HG03460 (cell line): Measurements from ENCODE around the gene TMCC1.
"Not testable (repeated sequence)": the region's sequence is repeated elsewhere in the genome, so short reads cannot be mapped to it uniquely, and the experiment has no call there.

Experiments
- ATAC-seq: cut with Tn5 transposase; IDR thresholded peaks from one replicate; pipeline ENCODE4 v1.9.1; 2021; ENCODE audit not compliant: unreplicated experiment

Gene TMCC1

DNA sequence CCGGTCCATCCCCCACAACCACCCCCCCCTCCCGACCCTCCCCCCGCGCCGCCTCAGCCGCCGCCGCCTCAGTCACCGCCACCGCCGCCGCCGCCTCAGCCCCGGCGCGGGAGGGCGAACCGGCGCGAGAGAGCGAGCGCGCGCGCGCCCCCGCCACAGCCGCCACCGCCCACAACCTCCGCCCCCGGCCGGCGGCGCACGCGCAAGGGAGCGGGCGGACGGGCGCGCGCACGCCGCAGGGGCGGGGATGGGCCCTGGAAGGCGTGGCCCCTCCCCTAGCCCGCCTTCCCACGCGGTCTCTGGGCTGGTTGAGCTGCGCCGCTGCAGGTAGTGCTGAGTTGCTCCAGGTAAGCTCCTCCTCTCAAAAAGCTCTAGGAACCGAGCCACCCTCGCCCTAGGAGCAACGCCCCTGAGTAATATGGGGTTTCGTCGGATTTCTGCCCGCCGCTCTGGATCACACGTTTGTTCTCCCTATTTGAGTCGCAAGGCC, at the start of gene TMCC1:
Gene TMCC1 (minus strand): TSS at position 131 of the 490 bp plus-strand sequence.
- ATAC-seq, result peak; percentile 70

DNA sequence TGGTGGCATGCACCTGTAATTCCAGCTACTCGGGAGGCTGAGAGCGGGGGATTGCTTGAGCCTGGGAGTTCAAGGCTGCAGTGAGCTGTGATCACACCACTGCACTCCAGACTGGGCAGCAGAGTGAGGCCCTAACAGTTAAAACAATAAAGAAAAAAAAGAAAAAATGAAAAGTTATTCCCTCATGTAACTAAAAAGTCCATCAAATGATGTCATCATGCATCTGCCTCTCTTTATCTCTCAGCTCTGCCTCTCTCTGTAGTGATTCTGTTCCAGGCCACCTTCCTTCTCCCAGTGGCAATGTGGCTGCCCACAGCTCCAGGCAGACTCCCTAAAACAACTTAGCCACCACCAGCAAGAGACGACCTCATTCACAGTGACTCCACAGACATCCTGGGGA, 49.5 kb upstream of the TMCC1 start:
- ATAC-seq, result no peak

DNA sequence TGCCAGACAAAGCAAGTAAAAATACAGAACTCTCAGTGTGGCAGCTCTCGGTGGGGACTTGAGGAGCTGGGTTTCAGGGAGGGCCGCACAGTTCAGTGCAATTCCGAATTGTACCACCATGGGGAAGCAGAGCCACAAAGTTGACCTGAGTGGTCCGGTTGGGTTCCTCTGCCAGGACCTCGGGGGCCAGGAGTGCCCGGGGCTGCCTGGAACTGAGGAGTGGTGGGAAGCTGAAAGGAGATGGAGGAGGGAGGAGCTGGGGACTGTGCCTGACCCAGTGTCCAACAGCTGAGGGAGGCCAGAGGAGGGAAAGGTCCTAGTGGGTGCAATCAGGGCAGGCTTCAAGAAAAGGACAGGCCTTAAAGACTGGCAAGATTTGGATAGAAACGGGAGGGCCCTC, 48.8 kb upstream of the TMCC1 start:
- ATAC-seq, result no peak

DNA sequence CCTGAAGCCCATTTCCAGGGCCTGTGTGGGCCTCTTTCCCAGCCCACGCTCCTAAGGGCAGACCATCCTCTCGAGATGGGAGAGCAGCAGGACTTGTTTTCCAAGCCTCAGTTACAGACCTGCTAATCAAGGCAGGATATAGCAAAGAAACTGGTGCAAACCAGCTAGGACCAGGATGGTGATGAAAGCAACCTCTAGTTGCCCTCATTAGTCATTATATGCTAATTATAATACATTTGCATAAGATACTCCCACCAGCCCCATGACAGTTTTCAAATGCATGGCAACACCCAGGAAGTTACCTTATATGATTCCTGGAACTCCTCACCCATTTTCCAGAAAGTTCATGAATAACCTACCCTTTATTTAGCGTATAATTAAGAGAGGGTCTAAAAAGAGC, 46.6 kb upstream of the TMCC1 start:
- ATAC-seq, result no peak

DNA sequence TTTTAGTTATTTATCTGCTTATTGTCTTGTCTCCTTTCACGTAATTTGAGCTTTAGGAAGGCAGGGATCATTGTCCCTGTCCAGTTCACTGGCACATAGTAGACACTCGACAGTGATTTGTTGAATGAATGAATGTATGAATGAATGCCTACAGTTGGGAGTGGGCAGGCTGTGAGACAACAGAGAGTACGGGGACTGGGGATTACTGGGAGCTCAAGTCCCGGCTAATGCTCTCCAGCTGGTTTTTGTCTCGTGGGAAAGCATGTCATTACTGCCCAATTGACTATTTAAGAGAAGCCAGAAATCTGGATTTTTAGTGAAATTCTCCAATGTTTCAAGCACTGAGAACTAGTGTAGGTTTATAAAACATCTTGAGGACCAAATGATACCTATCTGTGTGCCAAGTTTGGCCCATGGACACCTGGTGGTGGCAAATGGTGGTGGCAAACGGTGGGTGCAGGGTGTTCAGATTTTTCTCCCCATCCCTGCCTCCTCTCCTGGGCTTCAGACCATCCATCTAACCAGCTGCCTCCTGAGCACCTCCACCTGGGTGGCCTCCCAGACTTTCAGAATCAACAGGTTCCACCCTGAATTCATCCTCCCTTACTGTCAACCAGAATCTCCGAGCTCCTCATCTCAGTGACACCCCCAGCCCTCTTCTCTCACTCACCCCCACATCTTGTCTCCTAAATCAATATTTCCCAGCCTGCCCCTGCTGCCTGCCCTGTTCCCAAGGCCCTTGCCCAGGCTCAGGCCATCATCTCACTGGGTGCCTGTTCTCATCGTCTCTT, 44.8 kb upstream of the TMCC1 start:
- no peak for ATAC-seq

DNA sequence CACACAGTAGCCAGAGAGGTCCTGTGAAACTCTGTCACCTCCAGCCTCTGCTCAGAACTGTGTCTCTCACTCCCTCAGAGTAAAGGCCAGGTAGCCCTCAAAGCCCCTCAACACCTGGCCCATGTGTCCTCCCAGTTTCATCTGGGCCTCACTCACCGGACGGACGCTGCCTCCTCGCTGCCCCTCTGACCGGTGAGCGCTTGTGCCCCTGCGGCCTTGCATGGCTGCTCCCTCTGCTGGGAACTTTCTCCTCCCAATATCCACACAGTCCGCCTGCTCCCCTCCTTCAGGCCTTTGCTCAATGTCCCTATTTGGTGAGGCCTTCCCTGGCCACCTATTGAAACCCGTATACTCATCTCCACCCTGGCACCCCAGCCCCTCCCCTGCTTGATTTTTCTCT, 44.2 kb upstream of the TMCC1 start:
- ATAC-seq, result no peak

DNA sequence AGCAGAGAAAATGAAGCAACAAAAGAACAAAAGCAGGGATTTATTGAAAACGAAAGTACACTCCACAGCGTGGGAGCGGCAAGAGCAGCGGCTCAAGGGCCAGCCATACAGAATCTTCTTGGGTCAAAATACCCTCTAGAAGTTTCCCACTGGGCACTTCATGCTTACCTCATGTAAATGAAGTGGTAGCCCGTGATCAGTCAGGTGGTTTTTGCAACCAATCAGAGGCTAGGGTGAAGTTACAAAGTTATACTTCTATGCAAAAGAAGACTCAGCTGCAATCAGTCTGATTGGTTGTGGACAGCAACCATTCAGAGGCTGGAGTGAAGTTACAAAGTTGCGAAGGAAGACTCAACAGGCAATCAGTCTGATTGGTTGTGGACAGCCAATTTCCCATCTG, 43.2 kb upstream of the TMCC1 start:
- ATAC-seq, result no peak

DNA sequence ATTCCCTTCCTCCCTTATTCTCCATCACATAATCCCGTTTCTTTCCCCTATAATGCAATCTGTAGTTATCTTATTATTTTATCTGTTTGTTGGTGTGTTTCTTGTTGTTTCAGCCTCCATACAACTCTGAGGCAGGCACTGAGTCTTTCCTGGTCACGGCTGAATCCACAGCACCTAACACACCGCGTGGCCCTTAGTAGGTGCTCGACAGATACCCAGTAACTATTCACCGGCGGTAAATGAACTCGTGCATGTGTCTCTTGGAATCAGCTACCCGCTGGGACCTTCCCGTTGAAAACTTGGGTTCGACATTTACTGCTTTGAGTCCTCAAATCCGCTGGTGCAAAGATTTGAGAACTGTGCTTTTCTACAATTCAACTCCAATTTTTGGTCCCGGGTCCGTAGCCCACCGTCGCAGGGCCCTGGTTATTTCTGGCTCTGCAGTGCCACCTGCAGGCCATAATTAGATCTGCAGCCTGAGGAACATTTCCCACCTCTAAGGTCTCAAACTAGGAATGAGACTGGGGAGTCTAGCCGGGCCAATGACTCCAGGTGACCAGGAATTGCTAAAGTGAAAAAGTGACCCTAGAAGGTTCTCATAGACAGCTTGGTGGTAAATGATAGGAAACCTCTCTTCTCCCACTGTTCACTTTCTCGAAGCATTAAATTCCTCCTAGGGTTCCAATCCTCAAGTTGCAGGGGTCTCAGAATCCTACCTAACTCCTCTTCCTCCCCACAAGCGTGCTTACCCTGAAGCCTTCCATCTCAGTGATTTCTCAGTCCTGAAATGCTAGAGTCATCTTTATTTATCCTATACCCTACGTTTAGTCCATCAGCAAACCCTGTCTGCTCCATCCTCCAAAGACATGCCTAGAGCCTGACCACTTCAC, 41.0 kb upstream of the TMCC1 start:
- ATAC-seq, result no peak

DNA sequence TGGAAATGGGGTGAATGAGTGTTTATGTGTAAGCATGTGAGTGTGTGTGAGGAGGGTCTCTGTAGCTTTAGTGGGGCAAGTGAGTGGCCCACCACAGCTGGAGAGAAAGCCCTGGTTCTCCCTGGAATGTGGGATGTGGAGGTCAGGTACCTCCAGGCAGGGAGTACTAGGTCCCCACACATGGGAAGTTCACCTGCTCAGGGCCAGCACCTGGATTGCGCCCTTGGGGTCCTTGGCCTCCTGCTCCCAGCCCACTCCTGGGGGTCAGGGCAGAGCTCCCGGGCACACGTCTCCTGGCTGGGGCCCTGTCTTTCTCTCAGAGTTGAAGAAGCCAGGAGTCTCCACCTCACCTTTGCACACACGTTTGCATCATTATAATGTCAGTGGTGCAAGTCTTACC, 40.0 kb upstream of the TMCC1 start:
- no peak for ATAC-seq

DNA sequence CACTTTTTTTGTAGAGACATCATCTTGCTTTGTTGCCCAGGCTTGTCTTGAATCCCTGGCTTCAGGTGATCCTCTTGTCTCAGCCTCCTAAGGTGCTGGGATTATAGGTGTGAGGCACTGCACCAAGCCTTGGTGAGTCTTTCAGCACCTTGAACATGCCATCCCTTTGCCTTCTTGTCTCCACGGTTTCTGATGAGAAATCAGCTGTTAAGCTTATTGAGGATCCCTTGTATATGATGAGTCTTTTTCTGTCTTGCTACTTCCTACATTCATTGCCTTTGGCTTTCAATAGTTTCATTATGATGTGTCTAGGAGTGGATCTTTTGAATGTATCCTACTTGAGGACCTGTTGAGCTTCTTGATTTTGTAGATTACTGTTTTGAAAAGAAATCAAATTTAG, 35.9 kb upstream of the TMCC1 start:
- ATAC-seq, result no peak

DNA sequence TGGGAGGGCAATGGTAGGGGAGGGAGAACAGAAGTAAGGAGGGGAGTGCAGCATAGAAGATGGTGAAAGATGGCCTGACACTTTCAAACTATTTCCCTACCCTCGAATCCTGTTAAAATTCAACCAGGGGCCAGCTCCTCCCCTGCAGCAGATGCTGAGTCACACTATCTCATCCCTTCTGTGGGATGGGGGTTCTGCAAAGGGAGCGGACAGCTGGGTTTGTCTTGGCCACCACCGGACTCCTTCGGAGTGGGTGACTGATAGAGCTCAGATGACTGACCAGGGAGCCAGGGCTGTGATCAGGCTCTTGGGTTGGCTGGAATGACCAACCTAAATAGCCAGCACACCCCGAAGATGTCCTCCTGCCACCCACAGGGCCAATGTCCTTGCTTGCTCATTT, 33.6 kb upstream of the TMCC1 start:
- ATAC-seq, result no peak

DNA sequence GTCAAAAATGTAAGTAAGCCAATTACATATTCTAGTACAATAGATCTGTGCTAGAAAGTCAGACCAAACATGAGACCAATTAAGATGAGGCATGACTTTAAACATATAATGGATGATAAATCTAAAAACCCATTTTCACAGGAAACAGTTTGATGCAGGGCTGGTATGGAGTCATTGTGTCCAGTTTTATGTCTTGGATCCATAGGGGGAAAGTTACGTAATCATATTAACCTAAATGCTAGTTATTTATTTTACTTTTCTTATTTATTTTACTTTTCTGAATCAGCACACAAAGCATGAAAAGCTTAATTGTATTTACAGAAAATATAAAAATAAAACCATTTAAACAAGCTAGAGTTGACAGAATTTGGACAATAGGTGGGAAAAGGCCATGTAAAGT, 26.3 kb upstream of the TMCC1 start:
- ATAC-seq, result no peak

DNA sequence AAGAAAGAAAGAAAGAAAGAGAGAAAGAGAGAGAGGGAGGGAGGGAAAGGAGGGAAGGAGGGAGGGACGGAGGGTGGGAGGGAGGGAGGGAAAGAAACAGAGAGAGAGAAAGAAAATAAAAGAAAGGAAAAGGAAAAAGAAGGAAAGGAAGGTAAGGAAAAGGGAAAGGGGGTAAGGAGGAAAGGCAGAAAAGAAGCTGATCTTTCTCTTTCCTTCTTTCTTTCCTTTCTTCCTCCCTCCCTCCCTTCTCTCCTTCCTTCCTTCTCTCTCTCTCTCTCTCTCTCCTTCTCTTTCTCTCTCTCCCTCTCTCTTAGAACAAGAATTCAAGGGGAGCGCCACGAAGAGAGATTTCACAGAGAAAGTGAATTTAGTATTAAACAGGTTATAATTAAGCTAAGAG, 25.8 kb upstream of the TMCC1 start:
- ATAC-seq, result no peak

DNA sequence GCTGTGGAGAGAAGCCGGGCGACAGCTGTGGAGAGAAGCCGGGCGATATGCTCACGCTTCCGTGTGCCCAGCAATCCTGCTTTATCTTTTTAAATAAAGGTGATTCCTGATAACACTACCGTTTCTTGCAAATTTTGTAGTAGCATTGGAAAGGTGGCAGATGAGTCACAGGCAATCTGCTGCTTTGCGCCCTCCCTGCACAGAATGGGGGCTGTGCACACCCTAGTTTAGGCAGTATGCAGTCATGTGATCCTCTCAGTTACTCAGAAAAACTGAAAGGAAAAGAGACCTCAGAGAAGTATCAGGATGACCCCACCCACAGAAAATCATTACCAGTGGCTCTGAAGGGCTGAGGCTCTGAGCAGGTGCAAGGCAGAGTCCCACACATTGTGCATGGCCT, 24.9 kb upstream of the TMCC1 start:
- no peak for ATAC-seq

DNA sequence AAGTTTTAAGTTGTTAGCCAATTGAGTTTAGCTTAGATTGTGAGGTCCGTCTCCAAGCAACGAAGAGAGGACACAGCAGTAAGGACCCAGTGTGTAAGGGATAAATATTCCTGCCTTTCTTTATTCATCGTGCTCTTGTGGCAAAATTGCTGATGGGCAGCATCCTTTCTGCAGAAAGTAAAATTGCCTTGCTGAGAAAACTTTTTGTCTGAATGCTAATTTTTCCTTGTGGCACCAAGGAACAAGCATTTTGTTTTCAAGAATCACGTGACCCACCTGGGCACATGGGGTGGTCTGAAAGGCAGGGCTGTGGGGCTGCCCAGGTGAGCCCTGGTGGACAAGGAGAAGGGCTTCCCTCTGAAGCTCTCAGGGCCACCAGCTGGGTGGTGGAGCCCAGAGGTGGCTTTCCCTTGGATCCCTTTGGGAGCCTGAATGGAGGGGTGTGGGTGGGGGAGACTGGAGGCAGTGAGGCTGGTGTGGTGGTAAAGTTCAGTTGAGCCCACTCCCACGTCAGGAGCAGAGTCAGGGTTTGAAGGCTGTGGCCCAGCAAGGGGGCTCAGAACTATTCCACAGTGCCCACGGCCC, 24.0 kb upstream of the TMCC1 start:
- no peak for ATAC-seq

DNA sequence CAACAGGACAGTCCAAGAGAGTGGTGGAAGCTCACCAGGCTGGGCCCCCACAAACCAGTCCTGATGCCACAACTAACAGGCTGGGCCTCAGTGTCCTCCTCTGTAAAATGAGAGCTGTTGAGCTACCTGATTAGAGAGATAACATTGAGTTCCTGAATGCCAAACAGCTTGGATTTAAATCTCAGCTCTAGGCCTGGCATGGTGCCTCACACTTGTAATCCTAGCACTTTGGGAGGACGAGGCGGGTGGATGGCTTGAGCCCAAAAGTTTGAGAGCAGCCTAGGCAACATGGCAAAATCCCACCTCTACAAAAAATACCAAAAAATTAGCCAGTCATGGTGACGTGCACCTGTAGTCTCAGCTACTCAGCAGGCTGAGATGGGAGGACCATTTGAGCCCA, 20.1 kb upstream of the TMCC1 start:
- no peak for ATAC-seq

DNA sequence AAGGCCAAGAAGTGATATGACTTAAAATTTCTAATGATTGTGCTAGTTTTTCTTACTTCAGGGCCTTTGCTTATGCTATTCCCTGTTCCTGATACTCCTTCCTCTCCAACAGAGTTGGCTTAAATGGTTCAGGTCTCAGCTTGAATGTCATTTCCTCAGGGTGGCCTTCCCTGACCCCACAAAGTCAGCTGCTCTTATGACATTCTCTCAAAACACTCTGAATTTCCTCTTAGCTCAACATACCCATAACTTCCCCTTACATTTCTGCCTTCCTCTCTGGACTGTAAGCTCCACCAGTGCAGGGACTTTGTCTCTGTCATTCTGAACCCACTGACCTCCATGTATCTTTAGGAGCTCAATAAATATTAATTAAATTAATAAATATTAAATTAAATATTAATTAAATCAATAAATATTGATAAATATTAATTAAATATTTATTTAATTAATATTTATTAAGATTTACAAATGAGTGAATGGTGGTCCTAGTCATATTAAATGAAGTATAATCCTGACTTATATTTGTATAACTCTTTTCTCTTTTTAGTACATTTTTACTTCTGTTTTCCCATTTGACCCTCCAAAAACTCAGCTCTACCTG, 17.9 kb upstream of the TMCC1 start:
- ATAC-seq, result no peak

DNA sequence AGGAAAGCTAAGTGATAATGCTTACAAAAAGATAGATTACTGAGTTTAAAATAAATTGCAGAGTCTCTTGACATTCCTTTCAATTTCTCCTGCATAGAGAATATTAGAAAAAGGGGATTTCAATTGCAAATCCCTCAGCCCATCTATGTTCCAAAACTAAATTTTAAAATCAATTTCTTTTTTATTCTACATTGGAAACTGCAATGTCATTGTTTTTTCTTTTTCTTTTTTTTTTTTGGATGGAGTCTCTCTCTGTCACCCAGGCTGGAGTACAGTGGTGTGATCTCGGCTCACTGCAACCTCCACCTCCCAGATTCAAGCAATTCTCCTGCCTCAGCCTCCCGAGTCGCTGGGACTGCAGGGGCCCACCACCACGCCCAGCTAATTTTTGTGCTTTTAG, 15.7 kb upstream of the TMCC1 start:
- not testable (repeated sequence) for ATAC-seq

DNA sequence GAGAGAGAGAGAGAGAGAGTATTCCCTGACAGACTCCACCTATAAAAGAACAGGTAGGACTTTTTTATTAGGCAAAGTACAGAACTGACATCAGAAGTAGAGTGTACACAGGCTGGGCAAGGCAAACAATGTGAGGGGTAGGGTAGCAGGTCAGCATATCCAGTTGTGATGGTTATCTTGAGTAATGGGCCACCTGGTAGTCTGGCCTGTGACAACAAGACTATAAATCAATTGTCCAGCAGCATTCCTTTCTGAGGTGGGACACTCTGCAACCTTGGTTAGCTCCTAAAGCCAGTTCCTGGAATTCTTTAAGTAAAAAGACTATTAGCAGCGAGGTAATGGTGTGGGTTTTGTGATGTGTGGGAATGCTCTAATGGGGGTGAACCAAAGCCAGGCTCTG, 14.9 kb upstream of the TMCC1 start:
- no peak for ATAC-seq

DNA sequence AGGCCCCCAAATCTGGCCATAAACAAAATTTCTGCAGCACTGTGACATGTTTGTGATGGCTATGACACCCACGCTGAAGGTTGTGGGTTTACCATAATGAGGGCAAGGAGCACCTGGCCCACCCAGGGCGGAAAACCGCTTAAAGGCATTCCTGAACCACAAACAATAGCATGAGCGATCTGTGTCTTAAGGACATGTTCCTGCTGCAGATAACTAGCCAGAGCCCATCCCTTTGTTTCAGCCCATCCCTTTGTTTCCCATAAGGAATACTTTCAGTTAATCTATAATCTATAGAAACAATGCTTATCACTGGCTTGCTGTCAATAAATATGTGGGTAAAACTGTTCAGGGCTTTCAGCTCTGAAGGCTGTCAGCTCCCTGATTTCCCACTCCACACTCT, 7.8 kb upstream of the TMCC1 start:
- not testable (repeated sequence) for ATAC-seq

DNA sequence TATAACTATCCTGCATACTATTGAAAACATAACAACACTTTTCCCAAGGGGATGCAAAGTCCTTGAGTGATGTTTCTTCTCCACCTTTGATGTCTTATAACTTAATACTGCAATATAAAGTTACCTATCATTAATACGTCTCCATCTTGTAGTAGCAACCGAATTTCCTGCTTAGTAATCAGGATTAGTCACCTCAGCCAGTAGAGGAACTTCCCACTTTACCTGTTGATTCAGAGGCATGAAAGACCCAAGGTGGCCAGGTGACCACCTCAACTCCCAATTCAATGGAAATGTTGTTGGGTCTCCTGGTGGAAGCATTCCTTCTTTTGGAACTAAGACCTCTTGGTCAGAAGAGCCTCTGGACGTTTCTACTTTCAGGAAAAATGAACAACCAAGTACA, 3.5 kb upstream of the TMCC1 start:
- ATAC-seq, result no peak
